ENCODE data around the gene STK32B.

DNA sequence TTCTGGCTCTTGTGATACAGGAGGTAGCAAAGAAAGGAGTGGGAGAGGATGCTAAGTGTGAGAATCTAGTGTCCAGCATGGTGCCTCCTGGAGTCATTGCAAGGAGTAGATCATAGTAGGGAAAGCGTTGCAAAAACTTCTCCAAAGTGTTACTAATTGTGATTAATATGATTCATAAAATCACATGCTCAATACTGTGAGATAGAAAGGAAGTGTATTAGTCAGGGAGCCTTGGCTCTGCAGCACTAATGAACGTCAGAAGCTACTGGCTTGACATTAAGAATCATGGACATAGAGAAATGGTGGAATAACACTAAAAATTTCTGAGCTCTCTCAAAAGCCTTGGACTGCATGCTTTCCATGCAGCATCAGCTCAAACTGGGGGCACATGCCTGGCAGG is 358.0 kb downstream of the STK32B start:
- TF ChIP-seq, protein P1, sequence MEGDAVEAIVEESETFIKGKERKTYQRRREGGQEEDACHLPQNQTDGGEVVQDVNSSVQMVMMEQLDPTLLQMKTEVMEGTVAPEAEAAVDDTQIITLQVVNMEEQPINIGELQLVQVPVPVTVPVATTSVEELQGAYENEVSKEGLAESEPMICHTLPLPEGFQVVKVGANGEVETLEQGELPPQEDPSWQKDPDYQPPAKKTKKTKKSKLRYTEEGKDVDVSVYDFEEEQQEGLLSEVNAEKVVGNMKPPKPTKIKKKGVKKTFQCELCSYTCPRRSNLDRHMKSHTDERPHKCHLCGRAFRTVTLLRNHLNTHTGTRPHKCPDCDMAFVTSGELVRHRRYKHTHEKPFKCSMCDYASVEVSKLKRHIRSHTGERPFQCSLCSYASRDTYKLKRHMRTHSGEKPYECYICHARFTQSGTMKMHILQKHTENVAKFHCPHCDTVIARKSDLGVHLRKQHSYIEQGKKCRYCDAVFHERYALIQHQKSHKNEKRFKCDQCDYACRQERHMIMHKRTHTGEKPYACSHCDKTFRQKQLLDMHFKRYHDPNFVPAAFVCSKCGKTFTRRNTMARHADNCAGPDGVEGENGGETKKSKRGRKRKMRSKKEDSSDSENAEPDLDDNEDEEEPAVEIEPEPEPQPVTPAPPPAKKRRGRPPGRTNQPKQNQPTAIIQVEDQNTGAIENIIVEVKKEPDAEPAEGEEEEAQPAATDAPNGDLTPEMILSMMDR (conservative IDR thresholded peaks at IDR 0.05; ENCODE audit: low read length) = no peak
- TF ChIP-seq EZH2phosphoT487 (IDR thresholded peaks at IDR 0.05; ENCODE audit: borderline replicate concordance) = no peak

Measured in Loucy (cell line).